Naive thymus-derived CD8-positive, alpha-beta T cell (primary cell): Measurements from ENCODE around the gene SLC9A9. TPM values are rescaled to one million over a fixed set of nuclear protein-coding genes. Genes with fewer than 3 reads are reported as not detected.
A peak's percentile ranks its signal among the peaks of the same experiment; 100 is the strongest.

ENCODE experiments used
- ATAC-seq, 2 donors: fragments of 150-1000 bp; cut with Tn5 transposase in 1 of 2; sonication (Bioruptor Pico), chemical (Tn5 transposase) in 1 of 2; 1 replicate in 1 of 2; 2 replicates in 1 of 2; pipeline ENCODE4 v1.10.0; 2021; ENCODE audit warnings: mild to moderate bottlenecking in 2 of 2, moderate library complexity in 2 of 2
- POLR2A ChIA-PET: fragments of 350-600 bp; sonication (Branson Sonifier 250); formaldehyde crosslinking; loops from one replicate; lab custom pipeline; 2021; ENCODE audit warnings: antibody characterized with exemption; lab: Charles Lee
- DNase-seq, 10 donors: peaks; one replicate each; pipeline versions ENCODE4 v3.0.0 to v3.0.0-alpha.2; 2020 to 2022
- H3K27ac Mint-ChIP-seq, 10 donors: one replicate each; pipeline ENCODE4 v1.8.0; 2020 to 2022; ENCODE audit warnings: mild to moderate bottlenecking in 10 of 10, mixed read lengths in 10 of 10, moderate library complexity in 4 of 10, inconsistent platforms in 1 of 10
- H3K27me3 Mint-ChIP-seq, 5 donors: one replicate each; pipeline ENCODE4 v1.8.0; 2021 to 2022; ENCODE audit warnings: mixed read lengths in 5 of 5
- H3K36me3 Mint-ChIP-seq, 3 donors: one replicate each; pipeline ENCODE4 v1.8.0; 2020 to 2022; ENCODE audit warnings: mixed read lengths in 3 of 3, mild to moderate bottlenecking in 2 of 3, inconsistent platforms in 1 of 3
- H3K4me1 Mint-ChIP-seq, 4 donors: one replicate each; pipeline ENCODE4 v1.8.0; 2021 to 2022; ENCODE audit warnings: mixed read lengths in 4 of 4
- H3K4me3 Mint-ChIP-seq, 10 donors: one replicate each; pipeline ENCODE4 v1.8.0; 2020 to 2022; ENCODE audit warnings: mild to moderate bottlenecking in 10 of 10, mixed read lengths in 10 of 10, moderate library complexity in 6 of 10, inconsistent platforms in 1 of 10
- H3K9me3 Mint-ChIP-seq, 9 donors: one replicate each; pipeline ENCODE4 v1.8.0; 2020 to 2022; ENCODE audit warnings: mixed read lengths in 9 of 9, mild to moderate bottlenecking in 3 of 9, inconsistent platforms in 1 of 9, moderate library complexity in 1 of 9
- polyA plus RNA-seq, 3 donors: library from polyadenylated mRNA; unstranded; fragments of 300-500 nt; fragmentation: Illumina TruSeq; gene quantifications; one replicate each; pipeline ENCODE4 v1.2.3, GENCODE V29; 2021
- total RNA-seq, 8 experiments: library from RNA in 2 of 8; stranded (reverse) in 2 of 8; gene quantifications; one replicate each; pipeline ENCODE4 v1.2.3 and lab custom pipeline; 2021 to 2026

SLC9A9 gene
- total and polyA plus RNA-seq, 5 experiments from 2014 or later: 9.6 to 19.4 (median 14.2) TPM

GRCh38 chr3:143511174-143511879, 336.9 kb downstream of the SLC9A9 start:
- H3K27me3 Mint-ChIP-seq: no peaks in the 10 kb centered on the region
- no peak overlapping the region for H3K4me3 Mint-ChIP-seq
- H3K36me3 Mint-ChIP-seq: peaks cover 0 to 6% (median 5%) of the 10 kb centered on the region in 3 donors
- POLR2A ChIA-PET: no interaction called here
- peaks cover 0 to 4% (median 0%) of the 10 kb centered on the region in 4 donors for H3K4me1 Mint-ChIP-seq
- ATAC-seq: no peak
- DNase-seq: no peak
- H3K27ac Mint-ChIP-seq: no peak overlapping the region
- no peaks in the 10 kb centered on the region for H3K9me3 Mint-ChIP-seq

DNA sequence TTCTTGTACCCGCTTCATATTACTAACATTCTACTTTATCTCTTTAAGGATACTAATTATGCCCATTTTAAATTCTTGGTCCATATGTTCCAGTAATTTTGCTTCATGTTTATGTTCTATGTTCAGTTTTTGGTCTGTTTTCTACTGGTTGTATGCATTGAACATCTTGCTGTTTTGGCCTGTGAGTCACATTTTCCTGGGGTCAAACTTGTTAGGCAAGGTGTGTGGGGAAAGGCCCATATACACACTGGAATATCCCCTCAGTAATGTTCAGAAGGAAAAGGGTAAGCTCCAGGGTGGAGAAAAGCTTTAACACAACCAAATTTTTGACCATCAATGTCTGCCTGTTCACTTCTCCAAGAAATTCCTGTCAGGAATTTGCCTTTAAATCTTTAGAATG, 337.7 kb downstream of the SLC9A9 start:
- peaks cover 0 to 4% (median 0%) of the 10 kb centered on the region in 4 donors for H3K4me1 Mint-ChIP-seq
- no peak for DNase-seq
- POLR2A ChIA-PET: no interaction called here
- no peaks in the 10 kb centered on the region for H3K9me3 Mint-ChIP-seq
- peaks cover 0 to 6% (median 5%) of the 10 kb centered on the region in 3 donors for H3K36me3 Mint-ChIP-seq
- no peak overlapping the region for H3K27ac Mint-ChIP-seq
- H3K4me3 Mint-ChIP-seq: no peak overlapping the region
- no peak for ATAC-seq
- H3K27me3 Mint-ChIP-seq: no peaks in the 10 kb centered on the region

GRCh38 chr3:143507735-143508580, 340.3 kb downstream of the SLC9A9 start:
- Mint-ChIP-seq H3K4me3 (no peak overlapping the region), H3K27me3 (no peaks in the 10 kb centered on the region), H3K9me3 (no peaks in the 10 kb centered on the region), H3K36me3 (peaks cover 0 to 7% (median 0%) of the 10 kb centered on the region in 3 donors), H3K4me1 (peaks cover 0 to 4% (median 0%) of the 10 kb centered on the region in 4 donors), H3K27ac (no peak overlapping the region)
- DNase-seq (no peak), ATAC-seq (no peak)
- POLR2A ChIA-PET: no interaction called here

DNA sequence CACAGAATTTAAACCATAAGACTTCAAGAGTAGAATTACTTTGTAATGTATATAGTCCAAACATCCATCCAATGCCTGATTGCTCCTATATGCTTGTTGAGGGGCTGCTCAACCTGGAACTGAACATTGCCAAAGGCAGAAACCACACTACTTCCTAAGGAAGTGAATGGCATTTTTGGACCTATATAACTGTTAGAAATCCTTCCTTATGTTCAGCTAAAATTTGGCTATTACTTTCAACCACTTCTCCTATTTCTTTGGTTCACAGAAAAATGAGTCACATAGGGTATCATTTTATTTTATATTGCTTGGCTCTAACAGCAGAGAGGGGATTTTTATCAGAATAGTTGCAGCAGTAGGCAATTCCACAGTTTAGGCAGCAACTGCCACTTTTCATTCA, 342.1 kb downstream of the SLC9A9 start:
- H3K27ac Mint-ChIP-seq: no peak overlapping the region
- H3K36me3 Mint-ChIP-seq: peaks cover 0 to 4% (median 0%) of the 10 kb centered on the region in 3 donors
- peaks cover 0 to 4% (median 0%) of the 10 kb centered on the region in 4 donors for H3K4me1 Mint-ChIP-seq
- ATAC-seq: no peak
- POLR2A ChIA-PET: no interaction called here
- H3K4me3 Mint-ChIP-seq: no peak overlapping the region
- DNase-seq: no peak
- no peaks in the 10 kb centered on the region for H3K9me3 Mint-ChIP-seq
- no peaks in the 10 kb centered on the region for H3K27me3 Mint-ChIP-seq

- no peak overlapping the region for H3K27ac Mint-ChIP-seq
- no peaks in the 10 kb centered on the region for H3K4me1 Mint-ChIP-seq
- peaks cover 0 to 4% (median 0%) of the 10 kb centered on the region in 3 donors for H3K36me3 Mint-ChIP-seq
- POLR2A ChIA-PET: no interaction called here
- DNase-seq (no peak), ATAC-seq (no peak)
- H3K4me3 Mint-ChIP-seq: no peak overlapping the region
- no peaks in the 10 kb centered on the region for H3K27me3 Mint-ChIP-seq
- H3K9me3 Mint-ChIP-seq: no peaks in the 10 kb centered on the region
These were observed 344.9 kb downstream of the SLC9A9 start for GRCh38 chr3:143503325-143503885.

DNA sequence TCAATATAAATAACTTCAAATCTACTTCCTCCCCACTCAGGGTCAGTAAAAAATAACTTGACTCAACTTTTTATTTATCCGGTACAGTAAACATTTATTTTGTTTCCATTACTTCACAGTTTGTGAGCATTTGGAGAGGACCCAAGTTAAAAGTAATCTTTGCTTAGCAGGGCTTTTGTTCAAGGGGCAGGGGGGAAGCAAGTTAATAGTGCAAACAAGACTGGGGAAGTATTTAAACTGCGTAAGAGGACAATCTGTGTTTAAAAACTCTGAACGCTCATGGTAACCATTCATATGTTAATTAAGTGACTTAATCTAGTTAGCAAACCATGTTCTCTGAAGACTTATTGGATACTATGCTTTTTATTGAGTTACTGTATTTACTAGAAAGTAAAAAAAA, 346.2 kb downstream of the SLC9A9 start:
- H3K4me3 Mint-ChIP-seq: no peak overlapping the region
- no peaks in the 10 kb centered on the region for H3K4me1 Mint-ChIP-seq
- no peak overlapping the region for H3K27ac Mint-ChIP-seq
- no peaks in the 10 kb centered on the region for H3K9me3 Mint-ChIP-seq
- ATAC-seq (no peak), DNase-seq (no peak)
- POLR2A ChIA-PET: no interaction called here
- H3K36me3 Mint-ChIP-seq: peaks cover 0 to 4% (median 0%) of the 10 kb centered on the region in 3 donors
- H3K27me3 Mint-ChIP-seq: no peaks in the 10 kb centered on the region

GRCh38 chr3:143497382-143497781, 350.9 kb downstream of the SLC9A9 start:
- DNase-seq (no peak), ATAC-seq (no peak)
- POLR2A ChIA-PET: no interaction called here
- Mint-ChIP-seq H3K9me3 (no peaks in the 10 kb centered on the region), H3K27me3 (no peaks in the 10 kb centered on the region), H3K4me3 (no peak overlapping the region), H3K36me3 (peaks cover under 1 to 6% (median 4%) of the 10 kb centered on the region in 3 donors), H3K4me1 (no peaks in the 10 kb centered on the region), H3K27ac (no peak overlapping the region)

DNA sequence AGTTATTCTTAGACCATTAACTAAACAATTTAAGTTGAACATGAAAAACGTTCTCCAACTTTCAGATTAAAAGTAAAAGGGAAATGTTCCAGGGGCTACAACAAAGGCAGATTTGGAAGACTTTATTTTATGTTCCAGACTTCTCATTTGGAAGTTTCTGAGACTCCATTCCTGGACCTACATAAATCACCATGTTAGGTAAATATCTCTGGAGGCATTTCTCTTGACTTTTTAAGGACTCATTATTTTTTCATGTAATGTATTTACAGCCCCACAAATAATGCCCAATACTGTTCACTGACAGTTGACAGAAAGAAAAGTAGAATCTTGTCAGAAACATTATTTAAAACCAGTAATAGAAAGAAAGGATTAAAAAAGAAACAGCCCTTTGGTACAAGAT, 352.1 kb downstream of the SLC9A9 start:
- Mint-ChIP-seq H3K27me3 (no peaks in the 10 kb centered on the region), H3K36me3 (peaks cover 5 to 9% (median 7%) of the 10 kb centered on the region in 3 donors), H3K4me3 (no peak overlapping the region), H3K4me1 (no peaks in the 10 kb centered on the region), H3K27ac (peak overlapping the region in 1 of 10 donors; percentile 15), H3K9me3 (peaks cover 0 to 1% (median 0%) of the 10 kb centered on the region in 9 donors)
- DNase-seq (no peak), ATAC-seq (no peak)
- POLR2A ChIA-PET: no interaction called here

GRCh38 chr3:143495527-143495926, 352.7 kb downstream of the SLC9A9 start:
- Mint-ChIP-seq H3K4me3 (no peak overlapping the region), H3K36me3 (peaks cover 5 to 10% (median 9%) of the 10 kb centered on the region in 3 donors), H3K27ac (no peak overlapping the region), H3K9me3 (peaks cover 0 to 1% (median 0%) of the 10 kb centered on the region in 9 donors), H3K4me1 (no peaks in the 10 kb centered on the region), H3K27me3 (no peaks in the 10 kb centered on the region)
- DNase-seq: no peak
- no peak for ATAC-seq
- POLR2A ChIA-PET: no interaction called here

DNA sequence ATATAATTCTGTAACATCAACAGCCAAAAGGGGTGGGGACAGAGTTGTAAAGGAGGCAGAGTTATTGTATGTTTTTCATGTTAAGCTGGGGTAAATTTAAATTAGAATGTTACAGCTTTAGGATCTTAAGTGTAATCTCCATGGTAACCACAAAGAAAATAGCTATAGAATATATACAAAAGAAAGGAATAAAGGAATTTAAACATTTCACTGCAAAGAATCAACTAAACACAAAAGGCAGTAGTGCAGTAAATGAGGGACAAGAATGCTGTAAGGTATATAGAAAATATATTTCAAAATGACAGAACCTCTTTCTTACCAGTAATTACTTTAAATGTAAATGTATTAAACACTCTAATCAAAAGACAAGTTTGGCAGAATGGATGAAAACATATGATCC, 361.7 kb downstream of the SLC9A9 start:
- POLR2A ChIA-PET: no interaction called here
- Mint-ChIP-seq H3K4me3 (no peak overlapping the region), H3K27me3 (no peaks in the 10 kb centered on the region), H3K4me1 (peaks cover 0 to 9% (median 0%) of the 10 kb centered on the region in 4 donors), H3K36me3 (peaks cover 0 to 25% (median 4%) of the 10 kb centered on the region in 3 donors), H3K9me3 (no peaks in the 10 kb centered on the region), H3K27ac (no peak overlapping the region)
- ATAC-seq (no peak), DNase-seq (no peak)

- no peak for DNase-seq
- POLR2A ChIA-PET: no interaction called here
- H3K27ac Mint-ChIP-seq: no peak overlapping the region
These were observed 363.3 kb downstream of the SLC9A9 start for GRCh38 chr3:143484846-143485512.

GRCh38 chr3:143483214-143483613, 365.1 kb downstream of the SLC9A9 start:
- no peak overlapping the region for H3K27ac Mint-ChIP-seq
- no peak for ATAC-seq
- no peak overlapping the region for H3K4me3 Mint-ChIP-seq
- no peak for DNase-seq
- no peaks in the 10 kb centered on the region for H3K9me3 Mint-ChIP-seq
- H3K27me3 Mint-ChIP-seq: no peaks in the 10 kb centered on the region
- peaks cover 0 to 9% (median under 1%) of the 10 kb centered on the region in 4 donors for H3K4me1 Mint-ChIP-seq
- H3K36me3 Mint-ChIP-seq: peaks cover 0 to 14% (median 4%) of the 10 kb centered on the region in 3 donors
- POLR2A ChIA-PET: no interaction called here

More at GRCh38 chr3:143484846-143485512, 363.3 kb downstream of the SLC9A9 start:
- Mint-ChIP-seq H3K9me3 (no peaks in the 10 kb centered on the region), H3K4me1 (peaks cover 0 to 9% (median under 1%) of the 10 kb centered on the region in 4 donors), H3K36me3 (peaks cover 0 to 18% (median 4%) of the 10 kb centered on the region in 3 donors), H3K4me3 (no peak overlapping the region), H3K27me3 (no peaks in the 10 kb centered on the region)
- no peak for ATAC-seq
